Gastroesophageal sphincter (tissue), 3 donors: ENCODE measurements around the gene PEAK1.

Source experiments
- CTCF ChIP-seq, 4 experiments: fragments of 200-600 bp in 2 of 4; fragments of 450-650 bp in 2 of 4; sonication (generic) in 1 of 4; IDR thresholded peaks; one replicate each; pipeline ENCODE4 v1.5.1; 2017 to 2019; ENCODE audit warnings: antibody characterized with exemption in 4 of 4, mild to moderate bottlenecking in 2 of 4, moderate library complexity in 2 of 4
- POLR2A ChIP-seq, 2 donors: fragments of 450-650 bp; IDR thresholded peaks; one replicate each; pipeline ENCODE4 v1.6.1; 2017; ENCODE audit warnings: antibody characterized with exemption in 2 of 2, mild to moderate bottlenecking in 2 of 2, moderate library complexity in 1 of 2
- POLR2AphosphoS5 ChIP-seq: sonication (generic); formaldehyde crosslinking; IDR thresholded peaks from one replicate; pipeline ENCODE4 v1.6.1; 2017; ENCODE audit warnings: antibody characterized with exemption

GRCh38 chr15:77084436-77084835, 335.5 kb downstream of the PEAK1 start:
- TF ChIP-seq CTCF (IDR thresholded peaks at IDR 0.05) (no peak), POLR2A (IDR thresholded peaks at IDR 0.05) (no peak), POLR2AphosphoS5 (no peak)
